IMR-90 (cell line): ENCODE measurements around the gene VCL. TPM values are rescaled to one million over a fixed set of nuclear protein-coding genes. Genes with fewer than 3 reads are reported as not detected.
"Not testable (repeated sequence)": the region's sequence is repeated elsewhere in the genome, so short reads cannot be mapped to it uniquely, and the experiment has no call there.

ENCODE experiments used
- ATAC-seq: fragments of 200-7000 bp; cut with Tn5 transposase; 2 replicates; pipeline ENCODE4 v1.9.1; 2020; ENCODE audit warnings: low read depth, mild to moderate bottlenecking, moderate library complexity
- BruUV-seq: library from RNA; stranded (reverse); fragments of 400-500 nt; replicated peaks from 2 replicates; lab custom pipeline; 2021; lab: Mats Ljungman, UMichigan
- CTCF ChIA-PET: fragments of 300-600 bp; formaldehyde crosslinking; extraction: SDS; loops from one replicate; lab custom pipeline; 2021; ENCODE audit warnings: antibody characterized with exemption; lab: Yijun Ruan, JAX
- POLR2A ChIA-PET: fragments of 300-600 bp; sonication (Branson Sonifier 250); formaldehyde crosslinking; loops from one replicate; lab custom pipeline; 2022; ENCODE audit warnings: antibody characterized with exemption; ENCODE audit not compliant: unreplicated experiment; lab: Charles Lee
- DNase-seq: peaks from one replicate; pipeline ENCODE4 v3.0.0; 2013
- H2AFZ ChIP-seq: replicated peaks from 2 replicates; pipeline ENCODE3; 2013; ENCODE audit warnings: low read length, mild to moderate bottlenecking; ENCODE audit not compliant: poor library complexity
- H2AK5ac ChIP-seq: 2 replicates; pipeline ENCODE4 v1.6.1; 2013; ENCODE audit warnings: low read depth, low read length, inconsistent platforms
- H2AK9ac ChIP-seq: replicated peaks from 2 replicates; pipeline ENCODE3; 2013; ENCODE audit warnings: mild to moderate bottlenecking, low read depth, low read length, moderate library complexity; ENCODE audit not compliant: poor library complexity
- H2BK120ac ChIP-seq: 2 replicates; pipeline ENCODE4 v1.6.1; 2013; ENCODE audit warnings: low read depth, low read length, inconsistent platforms
- H2BK15ac ChIP-seq: 3 replicates; pipeline ENCODE4 v1.6.1; 2013; ENCODE audit warnings: low read depth, low read length, inconsistent platforms
- H2BK20ac ChIP-seq: 2 replicates; pipeline ENCODE4 v1.6.1; 2013; ENCODE audit warnings: low read depth, mild to moderate bottlenecking, inconsistent platforms, low read length, moderate library complexity
- H2BK5ac ChIP-seq: 2 replicates; pipeline ENCODE4 v1.6.1; 2013; ENCODE audit warnings: mild to moderate bottlenecking, low read depth, low read length, inconsistent platforms; ENCODE audit not compliant: poor library complexity, severe bottlenecking
- H3K14ac ChIP-seq: replicated peaks from 2 replicates; pipeline ENCODE4 v1.6.1; 2013; ENCODE audit warnings: low read depth, low read length, inconsistent platforms
- H3K18ac ChIP-seq: 2 replicates; pipeline ENCODE4 v1.6.1; 2013; ENCODE audit warnings: low read depth, low read length, control low read depth
- H3K23ac ChIP-seq: 2 replicates; pipeline ENCODE4 v1.6.1; 2013; ENCODE audit warnings: low read depth, low read length, inconsistent platforms
- H3K27ac ChIP-seq: 2 replicates; pipeline ENCODE4 v1.5.1; 2013; ENCODE audit warnings: mild to moderate bottlenecking, control low read depth, low read length; ENCODE audit not compliant: insufficient read depth
- H3K27me3 ChIP-seq: 2 replicates; pipeline ENCODE4 v1.6.1; 2013; ENCODE audit warnings: low read length; ENCODE audit not compliant: control insufficient read depth, insufficient read depth
- H3K36me3 ChIP-seq: 2 replicates; pipeline ENCODE4 v1.6.1; 2013; ENCODE audit warnings: low read length, mixed read lengths; ENCODE audit not compliant: control insufficient read depth, insufficient read depth
- H3K4ac ChIP-seq: 2 replicates; pipeline ENCODE4 v1.6.1; 2013; ENCODE audit warnings: low read depth, low read length, inconsistent platforms
- H3K4me1 ChIP-seq: 2 replicates; pipeline ENCODE4 v1.6.1; 2013; ENCODE audit warnings: low read length, mixed read lengths; ENCODE audit not compliant: control insufficient read depth, insufficient read depth
- H3K4me2 ChIP-seq: 2 replicates; pipeline ENCODE4 v1.6.1; 2013; ENCODE audit warnings: low read depth, mild to moderate bottlenecking, control low read depth, low read length, moderate library complexity
- H3K4me3 ChIP-seq: 2 replicates; pipeline ENCODE4 v1.5.1; 2013; ENCODE audit warnings: low read depth, mild to moderate bottlenecking, control low read depth, low read length, moderate library complexity; ENCODE audit not compliant: insufficient read depth
- H3K56ac ChIP-seq: 2 replicates; pipeline ENCODE4 v1.6.1; 2013; ENCODE audit warnings: low read length, inconsistent platforms; ENCODE audit not compliant: insufficient read depth; ENCODE audit errors: extremely low read depth
- H3K79me1 ChIP-seq, 2 experiments: 2 replicates each; pipeline ENCODE4 v1.6.1; 2013; ENCODE audit warnings: low read length in 2 of 2, inconsistent platforms in 1 of 2, low read depth in 1 of 2
- H3K9ac ChIP-seq: 2 replicates; pipeline ENCODE4 v1.6.1; 2013; ENCODE audit warnings: low read depth, low read length, control low read depth
- H3K9me1 ChIP-seq: 2 replicates; pipeline ENCODE4 v1.6.1; 2013; ENCODE audit warnings: low read length, inconsistent platforms; ENCODE audit not compliant: insufficient read depth
- H3K9me3 ChIP-seq: 2 replicates; pipeline ENCODE4 v1.6.1; 2013; ENCODE audit warnings: low read length; ENCODE audit not compliant: control insufficient read depth, insufficient read depth
- H4K20me1 ChIP-seq: 2 replicates; pipeline ENCODE4 v1.6.1; 2013; ENCODE audit warnings: low read length, inconsistent platforms; ENCODE audit not compliant: insufficient read depth
- H4K5ac ChIP-seq: 2 replicates; pipeline ENCODE4 v1.6.1; 2013; ENCODE audit warnings: mild to moderate bottlenecking, low read depth, low read length, control low read depth
- H4K8ac ChIP-seq, 2 experiments: 2 replicates each; pipeline ENCODE4 v1.6.1; 2013; ENCODE audit warnings: low read depth in 2 of 2, low read length in 2 of 2, control low read depth in 1 of 2, inconsistent platforms in 1 of 2
- H4K91ac ChIP-seq: 2 replicates; pipeline ENCODE4 v1.6.1; 2013; ENCODE audit warnings: low read depth, low read length, inconsistent platforms; ENCODE audit not compliant: insufficient read depth
- whole genome bisulfite sequencing, 2 experiments: methylation state at CpG; one replicate each; pipeline versions ENCODE4 v1.1.5 to v1.1.7; 2013; ENCODE audit warnings: missing lambda C conversion rate in 2 of 2; ENCODE audit not compliant: insufficient read length in 1 of 2; ENCODE audit errors: extremely low coverage in 2 of 2; 5-methylcytosine and 5-hydroxymethylcytosine counted together
- dilution Hi-C: fragments of 300-500 bp; cut with HindIII; formaldehyde crosslinking; loops from one replicate; pipeline ENCODE4 v1.14.3; 2018; ENCODE audit warnings: low sequenced_read_pairs; ENCODE audit not compliant: unreplicated experiment
- in situ Hi-C: fragments of 300-500 bp; cut with MboI; formaldehyde crosslinking; loops from 3 replicates; pipeline ENCODE4 v1.14.3; 2019; ENCODE audit warnings: low sequenced_read_pairs, inconsistent platforms, mixed read lengths
- intact Hi-C: fragments of 100-400 bp; cut with micrococcal nuclease; formaldehyde crosslinking; loops from 2 replicates; pipeline ENCODE4 v1.10.0; 2022
- polyA plus RNA-seq, 3 experiments: library from polyadenylated mRNA; depleted of rRNA; stranded (reverse); fragments of >200 nt; gene quantifications; 2 replicates each; pipeline ENCODE4 v1.2.3, GENCODE V29; 2012; ENCODE audit warnings: low replicate concordance in 1 of 3
- total RNA-seq: library from RNA; depleted of rRNA; stranded (reverse); fragments of >200 nt; gene quantifications from 2 replicates; pipeline ENCODE4 v1.2.3, GENCODE V29; 2012

Gene VCL
- total and polyA plus RNA-seq, 2 of the 4 experiments (the other 2 are of a cell fraction) = 227 to 283 TPM

DNA sequence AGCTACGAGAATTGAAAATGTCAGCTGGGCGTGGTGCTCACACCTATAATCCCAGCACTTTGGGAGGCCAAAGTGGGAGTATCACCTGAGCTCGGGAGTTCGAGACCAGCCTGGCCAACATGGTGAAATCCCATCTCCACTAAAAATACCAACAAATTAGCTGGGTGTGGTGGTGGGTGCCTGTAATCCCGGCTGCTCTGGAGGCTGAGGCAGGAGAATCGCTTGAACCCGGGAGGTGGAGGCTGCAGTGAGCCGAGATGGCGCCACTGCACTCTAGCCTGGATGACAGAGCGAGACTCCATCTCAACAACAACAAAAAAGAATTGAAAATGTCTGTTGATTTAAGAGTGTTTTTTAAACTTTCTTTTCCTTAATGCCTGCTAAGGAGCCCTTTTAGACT, 149.1 kb downstream of the VCL start:
- ATAC-seq, H3K9me3 ChIP-seq, BruUV-seq, H3K23ac ChIP-seq, H3K18ac ChIP-seq, H2AFZ ChIP-seq, H4K5ac ChIP-seq, dilution Hi-C loops, H3K4me1 ChIP-seq, H2BK15ac ChIP-seq, H3K4me2 ChIP-seq, H2BK120ac ChIP-seq, in situ Hi-C loops, H3K4me3 ChIP-seq, H3K36me3 ChIP-seq, H3K4ac ChIP-seq, H4K8ac ChIP-seq, H3K27ac ChIP-seq, H3K14ac ChIP-seq, H3K9me1 ChIP-seq, POLR2A ChIA-PET, H3K27me3 ChIP-seq, H2BK20ac ChIP-seq, H4K91ac ChIP-seq, CTCF ChIA-PET, H3K56ac ChIP-seq, H2AK5ac ChIP-seq, H3K9ac ChIP-seq, DNase-seq, H2BK5ac ChIP-seq, H2AK9ac ChIP-seq: not testable (repeated sequence)
- H4K20me1 ChIP-seq = peaks cover 33% of the 10 kb centered on the region
- peaks cover 15 to 66% of the 10 kb centered on the region in 2 experiments for H3K79me1 ChIP-seq
- no CpG with 5 or more reads among the region's 10 CpGs for WGBS, 2 experiments
- intact Hi-C loops = loop anchor here (10.0 kb wide), 1 partner anchor 1088 kb away; the partner anchor contains the start of gene COMTD1
